ENCODE data around the gene TMOD1. TPM values are rescaled to one million over a fixed set of nuclear protein-coding genes. Genes with fewer than 3 reads are reported as not detected.

The TMOD1 gene
- total and polyA plus RNA-seq, 10 of the 15 experiments (the other 5 are each of a cell fraction or from before 2014, with no cell fraction given), result 4.0 to 44.1 (median 15.4) TPM

GRCh38 chr9:97468658-97469448, 32.6 kb upstream of the TMOD1 start (continued):
- TF ChIP-seq, protein P1, sequence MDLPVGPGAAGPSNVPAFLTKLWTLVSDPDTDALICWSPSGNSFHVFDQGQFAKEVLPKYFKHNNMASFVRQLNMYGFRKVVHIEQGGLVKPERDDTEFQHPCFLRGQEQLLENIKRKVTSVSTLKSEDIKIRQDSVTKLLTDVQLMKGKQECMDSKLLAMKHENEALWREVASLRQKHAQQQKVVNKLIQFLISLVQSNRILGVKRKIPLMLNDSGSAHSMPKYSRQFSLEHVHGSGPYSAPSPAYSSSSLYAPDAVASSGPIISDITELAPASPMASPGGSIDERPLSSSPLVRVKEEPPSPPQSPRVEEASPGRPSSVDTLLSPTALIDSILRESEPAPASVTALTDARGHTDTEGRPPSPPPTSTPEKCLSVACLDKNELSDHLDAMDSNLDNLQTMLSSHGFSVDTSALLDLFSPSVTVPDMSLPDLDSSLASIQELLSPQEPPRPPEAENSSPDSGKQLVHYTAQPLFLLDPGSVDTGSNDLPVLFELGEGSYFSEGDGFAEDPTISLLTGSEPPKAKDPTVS (IDR thresholded peaks at IDR 0.05; ENCODE audit: low read depth, low read length), result no peak
- no peak for TF ChIP-seq BRCA1 (IDR thresholded peaks at IDR 0.05; ENCODE audit: low read depth, low read length)
- no peak for TF ChIP-seq RCOR1 (conservative IDR thresholded peaks at IDR 0.05; ENCODE audit: low read depth, low read length)
- TF ChIP-seq EP300 (IDR thresholded peaks at IDR 0.05; ENCODE audit: borderline replicate concordance in 1 of 2, control insufficient read depth in 1 of 2, low read depth in 2 of 2, low read length in 2 of 2), result no peak
- TF ChIP-seq BHLHE40 (IDR thresholded peaks at IDR 0.05; ENCODE audit: borderline replicate concordance in 1 of 2, low read depth in 2 of 2, low read length in 1 of 2), result peak in 1 of 2 experiments; percentile 8; a peak in 1 of 4 replicates
- TF ChIP-seq POU2F2 (IDR thresholded peaks at IDR 0.05; ENCODE audit: borderline replicate concordance, low read depth, low read length), result peak; percentile 51; the same call in 1 of the 3 replicates
- no peak for TF ChIP-seq IKZF2 (IDR thresholded peaks at IDR 0.05)
- TF ChIP-seq SMC3 (IDR thresholded peaks at IDR 0.05; ENCODE audit: borderline replicate concordance, low read length), result peak; percentile 90
- no peak for TF ChIP-seq STAT3 (IDR thresholded peaks at IDR 0.05; ENCODE audit: low read depth, low read length)
- TF ChIP-seq CHD4 (IDR thresholded peaks at IDR 0.05), result no peak
- no peak for TF ChIP-seq CEBPZ (IDR thresholded peaks at IDR 0.05; ENCODE audit: low read depth, low read length)
- peak; percentile 59 for TF ChIP-seq IRF4 (IDR thresholded peaks at IDR 0.05; ENCODE audit: low read depth, low read length)
- no peak for TF ChIP-seq NFXL1 (IDR thresholded peaks at IDR 0.05; ENCODE audit: borderline replicate concordance)
- TF ChIP-seq CBX3 (IDR thresholded peaks at IDR 0.05; ENCODE audit: borderline replicate concordance, low read depth), result no peak
- no peak for TF ChIP-seq HDGF (IDR thresholded peaks at IDR 0.05)
- TF ChIP-seq, protein P2, sequence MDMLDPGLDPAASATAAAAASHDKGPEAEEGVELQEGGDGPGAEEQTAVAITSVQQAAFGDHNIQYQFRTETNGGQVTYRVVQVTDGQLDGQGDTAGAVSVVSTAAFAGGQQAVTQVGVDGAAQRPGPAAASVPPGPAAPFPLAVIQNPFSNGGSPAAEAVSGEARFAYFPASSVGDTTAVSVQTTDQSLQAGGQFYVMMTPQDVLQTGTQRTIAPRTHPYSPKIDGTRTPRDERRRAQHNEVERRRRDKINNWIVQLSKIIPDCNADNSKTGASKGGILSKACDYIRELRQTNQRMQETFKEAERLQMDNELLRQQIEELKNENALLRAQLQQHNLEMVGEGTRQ (IDR thresholded peaks at IDR 0.05; ENCODE audit: borderline replicate concordance, low read depth, low read length), result no peak
- TF ChIP-seq FOXM1 (IDR thresholded peaks at IDR 0.05; ENCODE audit: low read depth, low read length), result peak; percentile 34; the same call in 1 of the 2 replicates
- TF ChIP-seq SMAD5 (IDR thresholded peaks at IDR 0.05; ENCODE audit: low read depth), result no peak
- no peak for TF ChIP-seq SREBF2 (IDR thresholded peaks at IDR 0.05; ENCODE audit: low read length)
- TF ChIP-seq POLR2A (IDR thresholded peaks at IDR 0.05; ENCODE audit: low read depth, low read length), result no peak
- TF ChIP-seq ESRRA (IDR thresholded peaks at IDR 0.05; ENCODE audit: low read length), result no peak
- TF ChIP-seq NFYB (IDR thresholded peaks at IDR 0.05; ENCODE audit: insufficient read depth, low read depth, low read length), result no peak
- TF ChIP-seq NKRF (conservative IDR thresholded peaks at IDR 0.05), result no peak
- TF ChIP-seq POLR2AphosphoS2 (IDR thresholded peaks at IDR 0.05; ENCODE audit: low read depth, low read length), result no peak
